GM19395 (cell line): ENCODE measurements around the gene SLC22A24.
"Not testable (repeated sequence)": the region's sequence is repeated elsewhere in the genome, so short reads cannot be mapped to it uniquely, and the experiment has no call there.

Source experiments
- ATAC-seq: cut with Tn5 transposase; IDR thresholded peaks from one replicate; pipeline ENCODE4 v1.9.1; 2021; ENCODE audit warnings: mild to moderate bottlenecking, moderate library complexity; ENCODE audit not compliant: unreplicated experiment

SLC22A24 gene

DNA sequence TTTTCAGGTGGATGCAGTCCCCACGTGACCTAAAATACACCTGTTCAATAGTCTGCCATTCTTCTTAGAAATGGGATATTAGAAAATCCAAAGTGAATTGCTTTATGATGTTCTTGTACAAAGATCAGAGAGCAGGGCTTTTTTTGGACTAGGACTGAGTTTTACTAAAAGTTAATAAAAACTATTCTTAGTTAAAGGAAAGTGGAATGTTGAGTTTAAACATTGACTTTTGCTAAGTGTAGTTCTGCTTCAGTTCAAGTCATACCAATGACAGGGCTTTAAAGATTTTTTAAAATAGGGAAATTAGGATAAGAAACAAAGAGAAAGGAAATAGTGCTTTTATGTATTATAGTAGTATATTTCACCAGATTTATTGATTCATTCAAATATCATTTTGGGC, at the start of gene SLC22A24:
Gene SLC22A24 (minus strand): TSS at position 101 of the 400 bp plus-strand sequence. CDS start 442 bp downstream, outside the sequence.
- ATAC-seq = no peak

GRCh38 chr11:63180536-63180935, 36.5 kb upstream of the SLC22A24 start:
- ATAC-seq = no peak

GRCh38 chr11:63179432-63180041, 35.5 kb upstream of the SLC22A24 start:
- no peak for ATAC-seq

- no peak for ATAC-seq
Observed at GRCh38 chr11:63177872-63178271, 33.9 kb upstream of the SLC22A24 start.

DNA sequence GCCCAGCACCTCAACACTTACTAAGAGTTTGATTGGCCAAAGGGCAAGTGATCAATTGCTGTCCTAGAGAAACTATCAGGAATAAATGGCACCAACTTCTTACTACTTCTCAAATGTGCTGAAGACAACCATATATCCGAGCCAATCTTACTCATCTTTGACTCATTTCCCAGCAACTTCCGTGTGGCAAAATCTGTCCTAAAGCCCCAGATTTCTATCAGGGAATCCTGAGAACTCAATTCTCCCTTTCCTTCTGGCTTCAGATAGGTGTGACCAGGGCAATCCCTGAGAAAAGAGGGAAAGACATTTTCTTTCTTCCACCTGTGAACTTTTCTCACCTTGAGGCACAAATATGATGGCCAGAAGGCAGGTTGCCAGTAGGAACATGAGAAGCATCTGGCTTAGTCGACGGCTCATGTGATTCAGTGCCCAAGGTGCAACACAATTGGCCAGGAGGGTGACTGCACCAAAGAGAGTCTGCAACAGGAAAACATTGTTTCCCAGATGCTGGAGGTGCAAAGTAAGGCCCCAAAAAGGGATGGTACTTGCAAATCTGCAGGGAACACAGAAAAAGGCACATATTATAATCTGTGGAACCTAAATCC, 21.8 kb upstream of the SLC22A24 start:
- no peak for ATAC-seq

DNA sequence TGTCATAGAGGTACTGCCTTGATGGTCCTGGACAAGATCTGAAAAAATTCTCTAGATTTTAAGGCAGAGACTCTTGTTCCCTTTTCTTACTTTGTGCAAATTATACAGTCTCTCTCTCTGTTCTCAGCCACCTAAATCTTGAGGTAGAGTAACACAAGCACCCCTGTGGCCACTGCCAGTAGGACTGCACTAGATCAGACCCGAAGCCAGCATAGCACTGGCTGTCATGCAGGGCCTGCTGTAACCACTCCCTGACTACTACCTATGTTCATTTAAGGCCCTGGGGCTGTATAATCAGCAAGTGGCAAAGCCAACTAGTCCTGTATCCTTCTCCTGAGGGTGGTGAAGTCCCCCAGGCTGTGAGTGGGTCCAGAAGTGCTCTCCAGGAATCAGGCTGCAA, 11.8 kb upstream of the SLC22A24 start:
- no peak for ATAC-seq

DNA sequence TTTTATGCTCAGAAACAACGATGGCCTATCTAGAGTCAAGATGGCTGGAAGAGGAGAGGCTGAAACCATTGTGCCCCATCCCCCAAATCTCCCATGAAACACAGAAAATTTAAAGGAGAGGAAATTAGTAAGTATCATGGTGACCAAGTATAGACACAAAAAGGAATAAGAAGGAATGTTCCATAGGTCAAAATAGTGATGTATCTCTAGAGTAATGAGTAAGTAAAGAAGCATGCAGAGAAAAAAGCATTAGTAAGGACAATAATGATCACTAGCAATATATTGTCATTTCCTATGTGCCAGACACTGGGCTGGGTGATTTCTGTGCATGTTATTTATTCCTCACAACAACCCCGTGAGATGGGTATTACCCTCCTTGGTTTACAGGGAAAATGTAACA, 2.6 kb upstream of the SLC22A24 start:
- no peak for ATAC-seq

- no peak for ATAC-seq
Observed at GRCh38 chr11:63142459-63142858, 1.6 kb downstream of the SLC22A24 start.

- ATAC-seq = no peak
Observed at GRCh38 chr11:63132985-63133775, 10.8 kb downstream of the SLC22A24 start.

GRCh38 chr11:63099555-63099954, 44.5 kb downstream of the SLC22A24 start:
- no peak for ATAC-seq

GRCh38 chr11:63080682-63081081, 63.3 kb downstream of the SLC22A24 start:
- no peak for ATAC-seq

DNA sequence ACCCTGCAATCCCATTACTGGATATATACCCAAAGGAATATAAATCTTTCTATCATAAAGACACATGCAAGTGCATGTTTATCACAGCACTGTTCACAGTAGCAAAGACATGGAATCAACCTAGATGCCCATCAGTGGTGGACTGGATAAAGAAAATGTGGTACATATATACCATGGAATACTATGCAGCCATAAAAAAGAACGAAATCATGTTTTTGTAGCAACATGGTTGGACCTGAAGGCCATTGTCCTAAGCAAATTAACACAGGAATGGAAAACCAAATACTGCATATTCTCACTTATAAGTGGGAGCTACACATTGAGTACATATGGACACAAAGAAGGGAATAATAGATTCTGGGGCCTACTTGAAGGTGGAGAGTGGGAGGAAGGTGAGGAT, 97.8 kb downstream of the SLC22A24 start:
- not testable (repeated sequence) for ATAC-seq

DNA sequence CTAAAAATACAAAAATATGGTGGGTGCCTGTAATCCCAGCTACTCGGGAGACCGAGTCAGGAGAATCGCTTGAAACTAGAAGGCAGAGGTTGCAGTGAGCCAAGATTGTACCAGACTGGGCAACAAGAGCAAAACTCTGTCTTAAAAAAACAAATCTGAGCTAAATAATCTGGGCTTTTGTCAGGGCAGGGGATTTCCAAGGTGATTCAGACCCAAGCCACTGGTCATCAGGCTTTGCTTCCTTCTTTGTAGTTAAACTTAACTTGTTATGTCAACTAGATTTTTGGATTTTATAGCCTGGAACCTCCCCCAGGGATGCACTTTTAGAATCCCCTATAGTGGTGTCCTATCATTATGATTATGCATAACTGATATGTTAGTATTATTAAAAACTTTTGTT, 101.4 kb downstream of the SLC22A24 start:
- ATAC-seq = no peak

DNA sequence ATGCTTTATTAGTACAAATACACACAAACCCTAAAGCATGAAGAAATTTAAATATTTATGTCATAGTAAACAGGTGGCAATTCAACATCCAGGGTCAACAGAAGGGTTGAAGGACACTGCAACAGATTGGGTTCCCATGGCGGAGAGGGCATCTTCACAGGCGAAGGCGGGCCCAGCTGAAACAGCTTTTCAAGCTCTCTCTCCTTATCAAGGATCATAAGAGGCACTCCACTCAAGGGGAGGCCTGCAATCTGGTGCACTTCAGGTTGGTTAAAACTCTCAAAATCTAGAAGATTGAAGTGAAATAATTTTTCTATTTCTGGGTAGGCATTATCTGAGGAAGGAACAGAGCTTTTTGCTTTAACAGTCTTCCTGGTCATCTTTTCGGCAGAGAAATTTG, 111.6 kb downstream of the SLC22A24 start:
- ATAC-seq = no peak
